SJCRH30 (cell line): Measurements from ENCODE around the gene TOM1L1. TPM values are rescaled to one million over a fixed set of nuclear protein-coding genes. Genes with fewer than 3 reads are reported as not detected.
"Not testable (repeated sequence)": the region's sequence is repeated elsewhere in the genome, so short reads cannot be mapped to it uniquely, and the experiment has no call there.

Experiments
- DNase-seq, 2 experiments: peaks; one replicate each; pipeline ENCODE4 v3.0.0-alpha.2; 2015 to 2020
- H3K27ac ChIP-seq: fragments of 250-450 bp; sonication (Bioruptor Pico); 2 replicates; pipeline ENCODE4 v1.5.1; 2020; ENCODE audit warnings: mild to moderate bottlenecking, moderate library complexity
- H3K27me3 ChIP-seq: fragments of 250-450 bp; sonication (Bioruptor Pico); 2 replicates; pipeline ENCODE4 v1.5.1; 2020; ENCODE audit warnings: mild to moderate bottlenecking, moderate library complexity
- H3K36me3 ChIP-seq: fragments of 250-450 bp; sonication (Bioruptor Pico); 2 replicates; pipeline ENCODE4 v1.5.1; 2020; ENCODE audit warnings: mild to moderate bottlenecking, moderate library complexity
- H3K4me1 ChIP-seq: fragments of 250-450 bp; sonication (Bioruptor Pico); 2 replicates; pipeline ENCODE4 v1.5.1; 2020; ENCODE audit warnings: mild to moderate bottlenecking, moderate library complexity
- H3K4me3 ChIP-seq: fragments of 250-450 bp; sonication (Bioruptor Pico); 2 replicates; pipeline ENCODE4 v1.5.1; 2020; ENCODE audit warnings: mild to moderate bottlenecking, moderate library complexity
- H3K9me3 ChIP-seq: fragments of 250-450 bp; sonication (Bioruptor Pico); replicated peaks from 2 replicates; pipeline ENCODE4 v1.5.1; 2020; ENCODE audit warnings: mild to moderate bottlenecking, moderate library complexity
- total RNA-seq: library from RNA; depleted of rRNA; stranded (reverse); fragments of >200 nt; shearing (Covaris generic); gene quantifications from 2 replicates; pipeline ENCODE4 v1.2.3, GENCODE V29; 2014; rRNA removed

The TOM1L1 gene, protein sequence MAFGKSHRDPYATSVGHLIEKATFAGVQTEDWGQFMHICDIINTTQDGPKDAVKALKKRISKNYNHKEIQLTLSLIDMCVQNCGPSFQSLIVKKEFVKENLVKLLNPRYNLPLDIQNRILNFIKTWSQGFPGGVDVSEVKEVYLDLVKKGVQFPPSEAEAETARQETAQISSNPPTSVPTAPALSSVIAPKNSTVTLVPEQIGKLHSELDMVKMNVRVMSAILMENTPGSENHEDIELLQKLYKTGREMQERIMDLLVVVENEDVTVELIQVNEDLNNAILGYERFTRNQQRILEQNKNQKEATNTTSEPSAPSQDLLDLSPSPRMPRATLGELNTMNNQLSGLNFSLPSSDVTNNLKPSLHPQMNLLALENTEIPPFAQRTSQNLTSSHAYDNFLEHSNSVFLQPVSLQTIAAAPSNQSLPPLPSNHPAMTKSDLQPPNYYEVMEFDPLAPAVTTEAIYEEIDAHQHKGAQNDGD
- 11.1 and 13.1 TPM in 2 replicates for total RNA-seq

DNA sequence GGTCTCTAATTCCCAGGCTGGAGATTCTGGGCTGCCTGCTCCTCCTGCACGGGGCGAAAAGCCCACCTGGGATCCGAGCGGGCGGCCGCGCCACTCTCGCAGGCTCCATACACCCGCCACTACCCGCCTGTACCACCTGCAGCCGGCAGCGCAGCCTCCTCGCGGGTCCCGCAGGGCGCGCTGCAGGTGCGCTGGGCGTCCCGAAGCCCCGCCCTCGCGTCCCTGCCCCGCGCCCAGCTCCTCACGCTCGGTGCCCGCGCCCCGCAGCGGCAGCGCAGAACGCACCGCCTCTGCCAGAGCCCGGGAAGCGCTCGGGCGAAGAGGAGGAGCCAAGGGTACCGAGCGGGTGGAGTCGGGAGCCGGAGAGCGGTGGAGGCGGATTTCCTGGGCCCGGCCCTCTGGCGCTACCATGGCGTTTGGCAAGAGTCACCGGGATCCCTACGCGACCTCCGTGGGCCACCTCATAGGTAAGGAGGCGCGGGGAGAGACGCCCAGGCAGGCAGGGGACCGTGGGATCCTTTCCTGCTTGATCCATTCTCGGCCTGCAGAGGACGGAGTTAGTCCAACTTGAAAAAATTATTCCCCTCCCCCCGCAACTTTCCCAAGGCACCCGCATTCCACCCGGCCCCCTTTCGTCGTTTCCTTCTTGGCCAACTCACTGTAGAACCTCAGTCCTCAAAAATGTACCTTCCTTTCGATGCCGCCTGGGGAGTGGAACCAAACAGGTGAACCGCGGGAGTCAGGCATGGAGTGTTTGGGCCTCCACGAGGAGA lies at the start of gene TOM1L1:
TSS of gene TOM1L1 (plus strand) at position 396 of the 773 bp plus-strand sequence. CDS start at position 410, 14 bp downstream.
- H3K27me3 ChIP-seq: no peaks in the 10 kb centered on the region
- DNase-seq: peak; percentile 22 to 42
- peak within 1 kb of the TSS; percentile 66 for H3K27ac ChIP-seq
- H3K36me3 ChIP-seq: no peaks in the 10 kb centered on the region; the same call in 1 of the 2 replicates
- H3K9me3 ChIP-seq: no peaks in the 10 kb centered on the region
- peaks cover 2% of the 10 kb centered on the region; the same call in 1 of the 2 replicates for H3K4me1 ChIP-seq
- H3K4me3 ChIP-seq: peak within 1 kb of the TSS; percentile 57

DNA sequence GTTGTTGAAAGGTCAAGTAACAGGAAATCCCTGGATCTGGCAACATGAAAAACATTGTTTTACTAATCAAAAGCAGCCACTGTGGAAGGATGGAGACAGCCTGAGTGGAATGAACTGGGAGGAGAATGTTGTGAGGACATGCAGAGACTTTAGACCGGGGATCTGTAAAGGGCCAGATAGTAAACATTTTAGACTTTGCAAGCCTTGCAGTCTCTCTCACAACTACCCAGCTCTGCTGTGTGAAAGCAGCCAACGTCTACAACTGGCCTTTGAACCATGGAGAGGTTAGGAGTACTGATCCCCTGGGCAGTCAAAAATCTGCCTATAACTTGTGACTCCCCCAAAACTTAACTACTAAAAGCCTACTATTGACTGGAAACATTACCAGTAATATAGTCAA lies 41.5 kb upstream of the TOM1L1 start:
- H3K27me3 ChIP-seq: no peaks in the 10 kb centered on the region
- no peaks in the 10 kb centered on the region for H3K36me3 ChIP-seq
- no peak overlapping the region for H3K27ac ChIP-seq
- no peak for DNase-seq
- no peaks in the 10 kb centered on the region for H3K9me3 ChIP-seq
- no peak overlapping the region for H3K4me3 ChIP-seq
- H3K4me1 ChIP-seq: no peaks in the 10 kb centered on the region

DNA sequence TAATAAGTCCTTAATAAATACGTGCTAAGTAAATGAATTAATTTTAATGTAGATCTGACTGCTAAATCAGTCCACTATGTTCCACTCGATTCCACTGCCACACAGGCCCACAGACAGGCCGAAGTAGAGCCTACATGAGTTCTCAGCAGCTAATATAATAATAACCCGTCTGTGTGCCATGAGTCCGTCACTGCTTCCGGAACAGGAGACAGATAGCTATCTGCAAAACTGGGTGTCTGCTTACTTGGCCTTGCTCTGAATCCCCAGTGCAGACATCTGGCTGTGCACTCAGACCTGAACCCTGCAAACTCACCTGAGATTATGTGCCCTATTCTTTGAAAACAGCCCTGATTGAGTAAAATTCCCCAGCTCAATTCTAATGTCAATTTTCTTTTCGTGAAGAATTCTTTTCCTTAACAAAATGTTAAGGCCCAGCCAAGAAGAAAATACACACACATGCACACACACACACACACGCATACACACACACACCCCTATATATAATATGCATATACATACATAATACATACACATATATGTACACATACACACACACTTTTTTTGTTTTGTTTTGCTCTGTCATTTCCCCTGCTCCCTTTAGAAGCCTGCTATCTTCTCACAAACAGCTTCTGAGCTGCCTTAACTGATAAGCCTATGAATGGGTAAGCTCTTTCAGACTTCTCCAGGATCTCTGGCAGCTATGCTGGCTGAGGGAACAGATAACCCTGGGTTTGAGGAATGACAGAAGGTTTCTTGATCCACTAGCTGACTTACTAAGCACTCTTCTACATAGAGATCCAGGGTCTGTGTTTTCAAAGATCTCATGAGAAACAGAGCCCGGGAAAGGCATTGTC lies 39.8 kb upstream of the TOM1L1 start:
- no peak overlapping the region for H3K27ac ChIP-seq
- no peaks in the 10 kb centered on the region for H3K9me3 ChIP-seq
- no peaks in the 10 kb centered on the region for H3K36me3 ChIP-seq
- H3K27me3 ChIP-seq: no peaks in the 10 kb centered on the region
- no peak for DNase-seq
- H3K4me3 ChIP-seq: no peak overlapping the region
- H3K4me1 ChIP-seq: no peaks in the 10 kb centered on the region

DNA sequence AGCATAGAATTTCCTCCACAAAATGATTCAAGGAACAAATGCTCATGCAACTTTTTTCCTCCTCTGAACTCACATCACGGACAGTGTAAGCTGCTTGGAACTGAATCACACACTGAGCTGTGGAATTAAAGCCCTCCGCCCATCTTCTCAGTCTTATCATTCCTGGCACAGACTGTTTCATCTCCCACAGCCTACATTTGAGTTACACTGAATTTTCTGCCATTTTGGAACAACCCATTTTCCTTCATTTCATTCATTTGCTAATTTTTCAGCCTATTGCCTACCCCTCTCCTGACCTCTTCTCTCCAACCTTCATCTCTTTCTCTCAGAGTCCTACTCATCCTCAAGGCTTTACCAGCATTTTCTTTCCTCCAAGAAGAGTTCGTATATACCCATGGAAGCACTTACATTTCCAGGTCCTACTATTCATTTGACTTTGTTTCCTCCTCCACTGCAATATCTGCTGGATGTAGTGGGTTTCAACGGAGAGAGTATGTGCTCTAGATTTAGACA lies 39.1 kb upstream of the TOM1L1 start:
- no peaks in the 10 kb centered on the region for H3K4me1 ChIP-seq
- DNase-seq: no peak
- H3K4me3 ChIP-seq: no peak overlapping the region
- H3K27me3 ChIP-seq: no peaks in the 10 kb centered on the region
- no peaks in the 10 kb centered on the region for H3K9me3 ChIP-seq
- no peak overlapping the region for H3K27ac ChIP-seq
- H3K36me3 ChIP-seq: no peaks in the 10 kb centered on the region

DNA sequence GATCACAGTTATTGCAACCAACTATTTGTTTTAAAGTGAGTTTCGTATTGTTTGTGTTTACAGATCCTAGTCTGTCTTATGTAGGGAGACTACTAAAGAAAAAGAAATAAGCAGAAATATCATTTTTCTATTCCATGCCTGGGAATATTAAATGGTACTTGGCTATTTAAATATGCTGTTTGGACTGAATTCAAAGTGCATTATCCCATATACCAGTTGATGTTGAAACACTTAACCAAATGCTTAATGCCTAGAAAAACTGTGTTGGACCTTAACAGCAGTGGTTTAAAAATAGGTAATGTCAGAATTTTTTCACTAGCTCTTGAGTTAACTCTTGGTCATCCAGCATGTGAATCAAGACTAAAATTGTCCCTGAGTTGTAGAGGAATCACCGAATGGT lies 37.5 kb upstream of the TOM1L1 start:
- no peak for DNase-seq
- Histone ChIP-seq H3K4me1 (no peaks in the 10 kb centered on the region), H3K27ac (no peak overlapping the region), H3K4me3 (no peak overlapping the region), H3K27me3 (no peaks in the 10 kb centered on the region), H3K36me3 (no peaks in the 10 kb centered on the region), H3K9me3 (no peaks in the 10 kb centered on the region)

DNA sequence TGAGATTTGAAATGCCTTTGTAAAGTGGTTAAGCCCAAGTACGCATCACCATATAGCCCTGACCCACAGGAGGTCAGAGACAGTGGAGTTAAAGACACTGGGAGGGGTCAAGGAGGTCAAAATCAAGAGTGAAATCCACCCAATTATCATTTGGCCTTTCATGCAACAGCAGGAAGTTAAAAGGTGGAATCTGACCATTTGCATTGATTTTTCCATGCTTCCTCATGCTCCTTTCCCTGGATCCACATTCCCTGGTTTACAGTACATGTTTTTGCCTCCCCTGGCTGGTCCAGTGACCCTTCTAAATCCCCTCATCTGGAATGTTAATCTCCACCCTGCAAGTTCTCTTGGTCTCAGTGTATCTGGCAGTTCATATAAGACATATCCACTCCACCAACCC lies 36.6 kb upstream of the TOM1L1 start:
- Histone ChIP-seq H3K27ac (no peak overlapping the region), H3K36me3 (no peaks in the 10 kb centered on the region), H3K4me3 (no peak overlapping the region), H3K9me3 (no peaks in the 10 kb centered on the region), H3K4me1 (no peaks in the 10 kb centered on the region), H3K27me3 (no peaks in the 10 kb centered on the region)
- no peak for DNase-seq

DNA sequence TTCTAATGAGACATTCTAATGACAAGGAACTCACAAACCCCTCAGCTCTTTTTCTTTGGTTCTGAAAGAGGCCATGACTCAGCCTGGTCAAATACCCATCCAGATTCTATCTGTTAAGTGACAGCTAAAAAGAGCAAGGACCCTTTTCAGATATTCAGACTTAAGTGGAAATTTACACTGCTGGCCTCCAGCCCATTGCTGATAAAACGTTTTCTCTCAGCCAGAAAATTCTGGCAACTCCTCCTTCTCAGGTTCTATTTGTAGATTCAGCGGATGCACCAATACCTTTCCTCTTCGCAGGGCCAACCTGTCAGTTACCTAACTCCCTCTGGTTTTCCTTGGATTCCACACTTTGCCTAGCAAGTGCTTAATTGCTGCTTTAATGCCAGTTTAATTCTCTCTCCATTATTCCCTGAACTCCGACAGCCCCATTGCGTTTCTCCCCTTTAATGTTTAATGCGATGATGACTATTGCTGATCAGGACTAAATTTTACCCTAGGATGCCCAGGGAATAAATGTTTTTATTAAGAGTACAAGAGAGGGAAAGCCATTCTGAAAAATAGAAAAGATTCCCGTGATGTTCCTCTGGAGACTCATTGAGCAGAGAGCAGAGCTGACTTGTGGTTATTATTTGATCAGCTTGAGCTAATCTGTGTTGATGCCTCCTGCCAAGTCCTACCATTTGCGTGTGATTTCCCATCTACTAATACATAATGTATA lies 35.9 kb upstream of the TOM1L1 start:
- H3K4me3 ChIP-seq: no peak overlapping the region
- no peak for DNase-seq
- no peaks in the 10 kb centered on the region for H3K9me3 ChIP-seq
- H3K27ac ChIP-seq: no peak overlapping the region
- H3K4me1 ChIP-seq: no peaks in the 10 kb centered on the region
- H3K27me3 ChIP-seq: no peaks in the 10 kb centered on the region
- no peaks in the 10 kb centered on the region for H3K36me3 ChIP-seq

DNA sequence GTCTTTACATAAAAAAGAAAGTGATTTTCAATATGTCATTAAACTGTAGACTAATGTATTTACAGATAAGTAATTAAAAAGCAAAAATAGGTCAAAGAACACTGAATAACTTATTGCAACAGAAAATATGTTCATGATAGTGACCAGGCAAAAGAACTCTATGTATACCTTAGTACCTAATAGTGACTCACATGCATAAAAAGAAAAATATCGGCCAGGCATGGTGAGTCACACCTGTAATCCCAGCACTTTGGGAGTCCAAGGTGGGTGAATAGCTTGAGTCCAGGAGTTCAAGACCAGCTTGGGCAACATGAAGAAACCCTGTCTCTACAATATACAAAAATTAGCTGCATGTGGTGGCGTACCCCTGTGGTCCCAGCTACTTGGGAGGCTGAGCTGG lies 33.0 kb upstream of the TOM1L1 start:
- Histone ChIP-seq H3K27me3 (no peaks in the 10 kb centered on the region), H3K9me3 (no peaks in the 10 kb centered on the region), H3K4me3 (no peak overlapping the region), H3K4me1 (no peaks in the 10 kb centered on the region), H3K27ac (no peak overlapping the region), H3K36me3 (no peaks in the 10 kb centered on the region)
- DNase-seq: no peak

DNA sequence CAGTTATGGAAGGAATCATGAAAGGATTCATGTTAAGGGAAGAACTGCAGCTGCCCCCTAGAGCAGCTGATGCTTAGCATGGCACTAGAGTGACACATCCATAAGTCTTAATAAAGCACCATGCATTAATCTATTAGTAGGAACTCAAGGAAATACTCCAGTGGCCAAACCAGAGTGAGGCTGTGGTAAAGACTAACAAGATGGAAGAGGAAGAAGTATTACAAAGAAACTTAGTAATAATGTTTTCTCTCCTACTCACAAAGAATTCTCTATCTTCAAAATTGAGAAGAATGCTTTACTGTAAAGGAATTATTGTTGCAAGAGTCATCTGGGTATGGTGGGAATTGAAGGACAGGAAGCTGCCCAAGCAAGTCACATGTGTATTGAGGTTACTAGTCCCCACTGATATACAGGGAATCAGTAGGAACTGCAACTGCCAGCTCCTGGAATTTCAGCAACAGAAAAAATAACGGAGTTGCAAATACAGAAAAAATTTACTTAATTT lies 29.9 kb upstream of the TOM1L1 start:
- H3K27ac ChIP-seq: no peak overlapping the region
- H3K4me1 ChIP-seq: no peaks in the 10 kb centered on the region
- no peaks in the 10 kb centered on the region for H3K36me3 ChIP-seq
- no peak overlapping the region for H3K4me3 ChIP-seq
- no peak for DNase-seq
- H3K27me3 ChIP-seq: no peaks in the 10 kb centered on the region
- H3K9me3 ChIP-seq: no peaks in the 10 kb centered on the region

DNA sequence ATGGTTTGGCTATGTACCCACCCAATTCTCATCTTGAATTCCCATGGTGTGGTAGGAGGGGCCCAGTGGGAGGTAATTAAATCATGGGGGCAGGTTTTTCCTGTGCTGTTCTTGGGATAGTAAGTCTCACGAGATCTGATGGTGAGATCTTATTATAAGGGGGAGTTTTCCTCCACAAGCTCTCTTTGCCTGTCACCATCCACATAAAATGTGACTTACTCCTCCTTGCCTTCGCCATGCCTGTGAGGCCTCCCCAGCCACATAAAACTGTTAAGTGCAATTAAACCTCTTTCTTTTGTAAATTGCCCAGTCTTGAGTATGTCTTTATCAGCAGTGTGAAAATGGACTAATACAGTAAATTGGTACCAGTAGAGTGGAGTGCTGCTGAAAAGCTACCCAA lies 24.7 kb upstream of the TOM1L1 start:
- not testable (repeated sequence) for DNase-seq, H3K27me3 ChIP-seq, H3K4me1 ChIP-seq, H3K27ac ChIP-seq, H3K36me3 ChIP-seq, H3K9me3 ChIP-seq, H3K4me3 ChIP-seq

DNA sequence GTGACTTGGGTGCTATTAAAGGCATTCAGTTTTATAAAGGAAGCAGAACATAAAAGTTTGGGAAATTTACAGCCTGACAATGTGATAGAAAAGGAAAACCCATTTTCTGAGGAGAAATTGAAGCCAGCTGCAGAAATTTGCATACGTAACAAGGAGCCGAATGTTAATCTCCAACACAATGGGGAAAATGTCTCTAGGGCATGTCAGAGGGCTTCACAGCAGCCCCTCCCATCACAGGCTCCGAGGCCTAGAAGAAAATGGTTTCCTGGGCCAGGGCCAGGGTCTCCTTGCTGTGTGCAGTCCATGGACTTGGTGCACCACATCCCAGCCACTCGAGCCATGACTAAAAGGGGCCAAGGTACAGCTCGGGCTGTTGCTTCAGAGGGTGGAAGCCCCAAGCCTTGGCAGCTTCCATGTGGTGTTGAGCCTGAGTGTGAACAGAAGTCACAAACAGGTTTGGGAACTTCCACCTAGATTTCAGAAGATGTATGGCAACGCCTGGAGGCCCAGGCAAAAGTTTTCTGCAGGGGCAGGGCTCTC lies 23.9 kb upstream of the TOM1L1 start:
- Histone ChIP-seq H3K4me1 (no peaks in the 10 kb centered on the region), H3K36me3 (no peaks in the 10 kb centered on the region), H3K9me3 (no peaks in the 10 kb centered on the region), H3K27ac (no peak overlapping the region), H3K27me3 (no peaks in the 10 kb centered on the region), H3K4me3 (no peak overlapping the region)
- no peak for DNase-seq

DNA sequence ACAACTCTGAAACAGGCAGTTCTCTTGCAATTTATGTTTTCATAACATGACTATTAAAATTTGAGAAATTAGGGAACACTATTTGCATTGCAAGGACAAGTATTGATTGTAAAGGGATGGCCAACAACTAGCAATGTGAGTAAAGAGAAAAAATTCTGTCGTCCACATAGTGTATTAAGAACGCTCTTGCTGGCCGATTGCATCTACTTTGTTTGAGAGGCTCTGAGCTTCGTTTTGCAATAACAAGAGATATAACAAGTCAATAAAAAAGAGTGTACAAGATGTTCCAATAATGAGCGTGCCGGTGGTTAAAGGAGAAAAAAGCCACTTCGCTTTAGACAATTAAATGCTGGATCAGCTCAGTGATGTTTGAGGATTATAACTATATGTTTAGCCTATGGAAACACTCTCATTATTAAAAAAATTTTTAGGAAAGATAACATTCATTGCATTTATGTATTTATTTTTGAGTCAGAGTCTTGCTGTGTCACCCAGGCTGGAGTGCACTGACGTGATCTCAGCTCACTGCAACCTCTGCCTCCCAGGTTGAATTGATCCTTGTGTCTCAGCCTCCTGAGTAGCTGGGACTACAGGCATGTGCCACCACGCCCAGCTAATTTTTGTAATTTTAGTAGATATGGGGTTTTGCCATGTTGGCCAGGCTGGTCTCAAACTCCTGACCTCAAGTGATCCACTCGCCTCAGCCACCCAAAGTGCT lies 19.2 kb upstream of the TOM1L1 start:
- H3K4me1 ChIP-seq: no peaks in the 10 kb centered on the region
- H3K4me3 ChIP-seq: no peak overlapping the region
- no peak for DNase-seq
- H3K36me3 ChIP-seq: no peaks in the 10 kb centered on the region
- no peaks in the 10 kb centered on the region for H3K27me3 ChIP-seq
- no peak overlapping the region for H3K27ac ChIP-seq
- H3K9me3 ChIP-seq: no peaks in the 10 kb centered on the region

DNA sequence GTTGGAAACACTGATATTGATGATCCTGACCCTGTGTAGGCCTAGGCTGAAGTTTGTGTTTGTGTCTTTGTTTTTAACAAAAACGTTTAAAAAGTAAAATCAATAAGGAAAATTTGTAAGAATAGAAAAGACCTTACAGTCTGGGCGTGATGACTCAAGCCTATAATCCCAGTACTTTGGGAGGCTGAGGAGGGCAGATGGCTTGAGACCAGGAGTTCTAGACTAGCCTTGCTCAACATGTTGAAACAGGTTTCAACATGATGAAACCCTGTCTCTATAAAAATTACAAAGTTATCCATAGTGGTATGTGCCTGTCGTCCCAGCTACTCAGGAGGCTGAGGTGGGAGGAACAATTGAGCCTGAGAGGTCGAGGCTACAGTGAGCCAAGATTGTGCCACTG lies 18.3 kb upstream of the TOM1L1 start:
- H3K36me3 ChIP-seq: no peaks in the 10 kb centered on the region
- H3K27ac ChIP-seq: no peak overlapping the region
- H3K27me3 ChIP-seq: no peaks in the 10 kb centered on the region
- no peak overlapping the region for H3K4me3 ChIP-seq
- H3K4me1 ChIP-seq: no peaks in the 10 kb centered on the region
- no peak for DNase-seq
- H3K9me3 ChIP-seq: no peaks in the 10 kb centered on the region
